Fibroblast of mammary gland (primary cell): Measurements from ENCODE around the gene NEIL1.
"Not testable (repeated sequence)": the region's sequence is repeated elsewhere in the genome, so short reads cannot be mapped to it uniquely, and the experiment has no call there.

Source experiments
- DNase-seq: peaks from one replicate; pipeline ENCODE4 v3.0.0-alpha.2; 2010; ENCODE audit warnings: low read depth
- H3K4me3 ChIP-seq: 2 replicates; pipeline ENCODE4 v1.5.1; 2011; ENCODE audit warnings: low read depth, mild to moderate bottlenecking, low read length, moderate library complexity; ENCODE audit not compliant: control insufficient read depth
- CTCF ChIP-seq: conservative IDR thresholded peaks from 2 replicates; pipeline ENCODE4 v1.5.1; 2011; ENCODE audit warnings: low read depth, low read length, inconsistent platforms; ENCODE audit not compliant: control insufficient read depth, insufficient read depth

The NEIL1 gene

GRCh38 chr15:75338661-75339240 lies 8.1 kb upstream of the NEIL1 start:
- TF ChIP-seq CTCF = no peak
- no peak for DNase-seq
- H3K4me3 ChIP-seq = no peak overlapping the region

DNA sequence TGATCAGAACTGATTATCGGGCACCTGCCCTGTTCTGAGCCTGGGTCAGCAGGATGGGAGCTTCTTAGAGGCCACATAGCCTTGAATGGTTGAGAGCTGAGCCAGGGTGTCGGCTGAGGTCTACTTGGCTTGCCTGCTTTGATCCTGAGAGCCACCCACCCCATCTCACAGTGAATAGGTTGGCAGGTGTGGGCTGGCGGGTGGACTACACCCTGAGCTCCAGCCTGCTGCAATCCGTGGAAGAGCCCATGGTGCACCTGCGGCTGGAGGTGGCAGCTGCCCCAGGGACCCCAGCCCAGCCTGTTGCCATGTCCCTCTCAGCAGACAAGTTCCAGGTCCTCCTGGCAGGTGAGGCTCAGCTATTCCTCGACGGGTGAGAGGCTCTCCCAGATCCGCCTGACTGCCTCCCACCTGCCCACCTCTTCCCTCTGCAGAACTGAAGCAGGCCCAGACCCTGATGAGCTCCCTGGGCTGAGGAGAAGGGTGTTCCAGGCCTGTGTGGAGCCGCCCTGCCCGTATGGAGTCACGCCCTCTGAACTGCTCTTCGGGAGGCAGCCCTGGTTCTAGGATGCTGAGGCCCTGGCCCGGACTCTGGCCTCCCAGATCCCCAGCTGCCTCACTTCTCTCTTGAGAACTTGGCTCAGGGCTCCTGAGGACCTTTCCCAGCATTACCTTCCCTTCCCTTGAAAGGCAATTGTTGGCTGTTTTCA lies 7.2 kb upstream of the NEIL1 start:
- no peak overlapping the region for H3K4me3 ChIP-seq
- no peak for TF ChIP-seq CTCF
- no peak for DNase-seq

- TF ChIP-seq CTCF = no peak
- no peak for DNase-seq
- no peak overlapping the region for H3K4me3 ChIP-seq
Measured at GRCh38 chr15:75342221-75342620, 4.6 kb upstream of the NEIL1 start.

DNA sequence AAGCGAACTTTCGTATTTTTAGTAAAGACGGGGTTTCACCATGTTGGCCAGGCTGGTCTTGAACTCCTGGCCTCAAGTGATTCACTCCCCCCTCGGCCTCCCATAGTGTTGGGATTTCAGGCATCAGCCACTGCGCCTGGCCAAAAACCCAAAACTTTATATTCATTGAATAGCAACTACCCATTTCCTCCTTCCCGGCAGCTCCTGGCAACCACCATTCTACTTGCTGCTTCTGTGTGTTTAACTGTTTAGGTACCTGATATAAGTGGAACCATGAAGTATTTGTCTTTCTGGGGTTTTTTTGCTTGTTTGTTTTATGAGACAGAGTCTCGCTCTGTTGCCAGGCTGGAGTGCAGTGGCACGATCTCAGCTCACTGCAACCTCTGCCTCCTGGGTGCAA lies 2.9 kb upstream of the NEIL1 start:
- DNase-seq, H3K4me3 ChIP-seq: not testable (repeated sequence)

DNA sequence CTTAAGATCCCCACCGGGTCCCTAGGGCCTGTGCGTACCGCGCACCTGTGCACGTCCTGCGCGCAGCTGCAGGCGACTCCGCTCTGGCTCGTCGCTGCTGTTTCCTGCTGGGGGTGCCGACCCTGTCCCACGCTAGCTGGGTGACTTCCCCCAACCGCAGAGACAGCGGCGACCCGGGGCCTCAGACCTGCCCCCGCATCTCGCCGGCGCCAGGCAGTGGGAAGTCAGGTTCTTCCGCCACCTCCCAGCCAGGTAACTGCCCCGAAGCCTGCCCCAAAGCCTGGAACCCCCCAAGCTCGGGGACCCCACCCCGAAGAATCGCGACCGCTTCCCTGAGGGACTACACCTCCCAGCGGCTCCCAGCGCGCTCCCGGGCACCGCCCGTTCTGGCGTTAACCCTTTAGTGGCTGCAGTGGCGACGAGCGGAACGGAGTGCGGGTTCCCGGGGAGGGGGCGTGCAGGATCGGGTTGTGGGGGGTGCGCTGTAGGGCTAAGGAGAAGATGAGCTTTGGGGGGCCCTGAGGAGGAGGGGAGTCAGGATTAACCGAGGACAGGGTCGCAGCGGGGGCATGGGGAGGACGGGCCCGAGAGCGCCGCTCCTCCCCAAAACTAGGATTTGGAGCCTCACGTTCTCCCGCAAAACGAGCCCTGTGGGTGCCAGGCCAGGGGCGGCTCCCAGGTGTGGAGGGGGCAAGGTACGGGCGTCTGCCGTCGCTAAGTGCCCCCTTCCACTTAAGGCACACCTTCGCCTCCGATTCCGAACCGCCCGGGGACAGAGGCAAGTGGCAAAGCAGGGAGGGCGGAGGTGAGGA lies 589 bp downstream of the NEIL1 start:
- no peak for TF ChIP-seq CTCF
- DNase-seq = no peak
- peak overlapping the region; percentile 64 for H3K4me3 ChIP-seq

GRCh38 chr15:75348034-75348561 lies 1.3 kb downstream of the NEIL1 start:
- H3K4me3 ChIP-seq = peak overlapping the region; percentile 64
- no peak for TF ChIP-seq CTCF
- no peak for DNase-seq
